Breast epithelium (tissue), 3 donors: Measurements from ENCODE around the gene HBE1.

Experiments used
- POLR2A ChIP-seq: fragments of 450-650 bp; IDR thresholded peaks from one replicate; pipeline ENCODE4 v1.6.1; 2016; ENCODE audit warnings: antibody characterized with exemption, mild to moderate bottlenecking, moderate library complexity
- POLR2AphosphoS5 ChIP-seq, 3 donors: sonication (generic); formaldehyde crosslinking; IDR thresholded peaks; one replicate each; pipeline ENCODE4 v1.6.1; 2017; ENCODE audit warnings: antibody characterized with exemption in 3 of 3
- TF ChIP-seq, protein P1 (sequence below), 3 donors: fragments of 450-650 bp; IDR thresholded peaks; one replicate each; pipeline ENCODE4 v1.5.1; 2016 to 2017; ENCODE audit warnings: antibody characterized with exemption in 3 of 3, mild to moderate bottlenecking in 3 of 3, moderate library complexity in 3 of 3

DNA sequence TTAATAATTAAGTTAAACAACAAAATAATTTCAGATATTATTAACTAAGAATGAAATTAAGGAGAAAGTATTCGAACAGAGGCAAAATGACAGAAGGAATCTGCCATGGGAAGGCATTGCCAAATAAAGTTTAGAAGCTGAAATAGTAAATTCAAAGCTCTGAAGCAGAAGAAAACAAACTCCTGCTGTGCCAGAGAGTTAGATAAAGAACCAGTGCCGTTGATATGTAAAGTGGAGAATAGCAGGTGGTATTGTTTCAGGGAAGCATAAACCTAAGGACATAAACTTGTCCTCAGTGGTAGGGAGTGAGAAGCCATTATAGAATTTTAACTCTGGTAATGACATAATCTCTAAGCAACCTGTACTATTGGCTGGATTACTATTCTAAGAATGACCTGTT is 12.4 kb downstream of the HBE1 start:
- TF ChIP-seq, protein P1, sequence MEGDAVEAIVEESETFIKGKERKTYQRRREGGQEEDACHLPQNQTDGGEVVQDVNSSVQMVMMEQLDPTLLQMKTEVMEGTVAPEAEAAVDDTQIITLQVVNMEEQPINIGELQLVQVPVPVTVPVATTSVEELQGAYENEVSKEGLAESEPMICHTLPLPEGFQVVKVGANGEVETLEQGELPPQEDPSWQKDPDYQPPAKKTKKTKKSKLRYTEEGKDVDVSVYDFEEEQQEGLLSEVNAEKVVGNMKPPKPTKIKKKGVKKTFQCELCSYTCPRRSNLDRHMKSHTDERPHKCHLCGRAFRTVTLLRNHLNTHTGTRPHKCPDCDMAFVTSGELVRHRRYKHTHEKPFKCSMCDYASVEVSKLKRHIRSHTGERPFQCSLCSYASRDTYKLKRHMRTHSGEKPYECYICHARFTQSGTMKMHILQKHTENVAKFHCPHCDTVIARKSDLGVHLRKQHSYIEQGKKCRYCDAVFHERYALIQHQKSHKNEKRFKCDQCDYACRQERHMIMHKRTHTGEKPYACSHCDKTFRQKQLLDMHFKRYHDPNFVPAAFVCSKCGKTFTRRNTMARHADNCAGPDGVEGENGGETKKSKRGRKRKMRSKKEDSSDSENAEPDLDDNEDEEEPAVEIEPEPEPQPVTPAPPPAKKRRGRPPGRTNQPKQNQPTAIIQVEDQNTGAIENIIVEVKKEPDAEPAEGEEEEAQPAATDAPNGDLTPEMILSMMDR (IDR thresholded peaks at IDR 0.05), result no peak
- TF ChIP-seq POLR2A (no peak), POLR2AphosphoS5 (IDR thresholded peaks at IDR 0.05) (no peak)
